OCI-LY7 (cell line): ENCODE results near the gene TMEM209. TPM values are rescaled to one million over a fixed set of nuclear protein-coding genes. Genes with fewer than 3 reads are reported as not detected.

Experiments used
- BruUV-seq: library from RNA; stranded (reverse); fragments of 400-500 nt; replicated peaks from 2 replicates; lab custom pipeline; 2021; lab: Mats Ljungman, UMichigan
- CTCF ChIA-PET: fragments of 300-600 bp; sonication (Branson Sonifier 250); formaldehyde crosslinking; loops from one replicate; lab custom pipeline; 2022; ENCODE audit warnings: antibody characterized with exemption; ENCODE audit not compliant: unreplicated experiment; lab: Charles Lee
- POLR2A ChIA-PET: fragments of 300-600 bp; sonication (Branson Sonifier 250); formaldehyde crosslinking; loops from one replicate; lab custom pipeline; 2022; ENCODE audit warnings: antibody characterized with exemption; lab: Charles Lee
- DNase-seq: peaks from one replicate; pipeline ENCODE4 v3.0.0-alpha.2; 2015; ENCODE audit warnings: low spot score
- H2AFZ ChIP-seq: fragments of 200-600 bp; sonication (generic), shearing (Covaris generic); 2 replicates; pipeline ENCODE4 v1.6.1; 2014; ENCODE audit warnings: mild to moderate bottlenecking, antibody characterized with exemption, low read length, moderate library complexity
- H3K27ac ChIP-seq: fragments of 200-600 bp; sonication (generic); 2 replicates; pipeline ENCODE4 v1.5.1; 2014; ENCODE audit warnings: mixed run types, low read depth, mild to moderate bottlenecking, moderate library complexity, low read length, inconsistent platforms; ENCODE audit not compliant: poor library complexity, severe bottlenecking
- H3K36me3 ChIP-seq: fragments of 200-600 bp; sonication (generic); 2 replicates; pipeline ENCODE4 v1.6.1; 2014; ENCODE audit warnings: mild to moderate bottlenecking, antibody characterized with exemption, low read length, moderate library complexity, mixed read lengths; ENCODE audit not compliant: insufficient read depth
- H3K4me1 ChIP-seq: fragments of 200-600 bp; sonication (generic); 2 replicates; pipeline ENCODE4 v1.5.1; 2014; ENCODE audit warnings: mild to moderate bottlenecking, low read length; ENCODE audit not compliant: insufficient read depth, poor library complexity, severe bottlenecking
- H3K4me2 ChIP-seq: fragments of 200-600 bp; sonication (generic); 2 replicates; pipeline ENCODE4 v1.6.1; 2014; ENCODE audit warnings: mild to moderate bottlenecking, low read length
- H3K4me3 ChIP-seq: fragments of 200-600 bp; sonication (generic); 2 replicates; pipeline ENCODE4 v1.5.1; 2014; ENCODE audit warnings: mild to moderate bottlenecking, low read depth, low read length; ENCODE audit not compliant: poor library complexity, severe bottlenecking
- H3K79me2 ChIP-seq: fragments of 200-600 bp; sonication (generic); 2 replicates; pipeline ENCODE4 v1.6.1; 2016; ENCODE audit warnings: low read depth, mild to moderate bottlenecking, low read length, moderate library complexity, mixed read lengths; ENCODE audit not compliant: insufficient read depth
- H3K9me2 ChIP-seq: fragments of 200-600 bp; sonication (generic); 2 replicates; pipeline ENCODE4 v1.6.1; 2016; ENCODE audit warnings: mild to moderate bottlenecking, low read length, mixed read lengths; ENCODE audit not compliant: insufficient read depth
- H3K9me3 ChIP-seq: fragments of 200-600 bp; sonication (generic); 2 replicates; pipeline ENCODE4 v1.6.1; 2014; ENCODE audit warnings: mild to moderate bottlenecking, mixed run types, low read length, mixed read lengths
- H4K20me1 ChIP-seq: fragments of 200-600 bp; sonication (generic); 2 replicates; pipeline ENCODE4 v1.6.1; 2014; ENCODE audit warnings: mild to moderate bottlenecking, antibody characterized with exemption, low read length, moderate library complexity, mixed read lengths; ENCODE audit not compliant: insufficient read depth
- EZH2phosphoT487 ChIP-seq: fragments of 200-600 bp; sonication (generic); IDR thresholded peaks from 2 replicates; pipeline ENCODE4 v1.6.1; 2018; ENCODE audit warnings: low read depth, borderline replicate concordance, mild to moderate bottlenecking, mixed run types, antibody characterized with exemption, low read length, moderate library complexity, mixed read lengths
- intact Hi-C: fragments of 100-400 bp; cut with micrococcal nuclease; formaldehyde crosslinking; loops from one replicate; pipeline ENCODE4 v1.10.0; 2022; ENCODE audit not compliant: unreplicated experiment
- total RNA-seq, 2 experiments: library from RNA; depleted of rRNA in 1 of 2; stranded (reverse); fragments of >200 nt in 1 of 2; shearing (Covaris generic) in 1 of 2; gene quantifications; 2 replicates each; pipeline ENCODE4 v1.2.3, GENCODE V29; 2014 to 2022
- TF ChIP-seq, protein P1 (sequence below): fragments of 200-600 bp; sonication (generic); conservative IDR thresholded peaks from 2 replicates; pipeline ENCODE4 v1.5.1; 2014; ENCODE audit warnings: mild to moderate bottlenecking, antibody characterized with exemption, low read length, moderate library complexity, mixed read lengths

The TMEM209 gene
- total RNA-seq, 2 experiments from 2014 or later, result 18.1 to 37.9 TPM

DNA sequence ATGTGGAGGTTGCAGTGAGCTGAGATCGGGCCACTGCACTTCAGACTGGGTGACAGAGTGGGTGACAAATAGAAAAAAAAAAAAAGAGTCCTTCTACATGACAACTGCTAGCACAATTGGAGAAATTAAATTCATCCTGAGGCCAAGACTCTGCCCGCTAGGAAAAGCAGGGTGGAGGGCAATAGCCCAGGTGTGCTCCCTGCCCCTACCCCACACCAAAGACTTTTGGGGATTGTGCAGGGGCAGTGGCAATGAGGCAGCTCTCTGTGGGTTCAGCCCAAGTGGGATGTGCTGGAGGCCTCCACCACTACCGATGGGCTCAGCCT is 61.3 kb downstream of the TMEM209 start:
- Histone ChIP-seq H3K36me3 (no peaks in the 10 kb centered on the region), H3K4me2 (no peak overlapping the region), H3K4me3 (no peak overlapping the region), H3K79me2 (no peaks in the 10 kb centered on the region), H3K27ac (no peak overlapping the region), H3K9me3 (no peaks in the 10 kb centered on the region), H4K20me1 (no peaks in the 10 kb centered on the region), H3K4me1 (peaks cover 6% of the 10 kb centered on the region), H3K9me2 (no peaks in the 10 kb centered on the region), H2AFZ (no peak overlapping the region)
- intact Hi-C loops, result no loop called here
- ChIA-PET POLR2A (interaction anchor here (0.5 to 0.6 kb wide), 2 partner anchors 46 to 490 kb away, joined by 3 to 4 read pairs; no protein-coding TSS in a partner anchor), CTCF (interaction anchor here (0.5 kb wide), 1 partner anchor 1404 kb away, joined by 3 read pairs; no protein-coding TSS in a partner anchor)
- BruUV-seq, result no TSS peak
- no peak for DNase-seq
- no peak for TF ChIP-seq EZH2phosphoT487
- TF ChIP-seq, protein P1, sequence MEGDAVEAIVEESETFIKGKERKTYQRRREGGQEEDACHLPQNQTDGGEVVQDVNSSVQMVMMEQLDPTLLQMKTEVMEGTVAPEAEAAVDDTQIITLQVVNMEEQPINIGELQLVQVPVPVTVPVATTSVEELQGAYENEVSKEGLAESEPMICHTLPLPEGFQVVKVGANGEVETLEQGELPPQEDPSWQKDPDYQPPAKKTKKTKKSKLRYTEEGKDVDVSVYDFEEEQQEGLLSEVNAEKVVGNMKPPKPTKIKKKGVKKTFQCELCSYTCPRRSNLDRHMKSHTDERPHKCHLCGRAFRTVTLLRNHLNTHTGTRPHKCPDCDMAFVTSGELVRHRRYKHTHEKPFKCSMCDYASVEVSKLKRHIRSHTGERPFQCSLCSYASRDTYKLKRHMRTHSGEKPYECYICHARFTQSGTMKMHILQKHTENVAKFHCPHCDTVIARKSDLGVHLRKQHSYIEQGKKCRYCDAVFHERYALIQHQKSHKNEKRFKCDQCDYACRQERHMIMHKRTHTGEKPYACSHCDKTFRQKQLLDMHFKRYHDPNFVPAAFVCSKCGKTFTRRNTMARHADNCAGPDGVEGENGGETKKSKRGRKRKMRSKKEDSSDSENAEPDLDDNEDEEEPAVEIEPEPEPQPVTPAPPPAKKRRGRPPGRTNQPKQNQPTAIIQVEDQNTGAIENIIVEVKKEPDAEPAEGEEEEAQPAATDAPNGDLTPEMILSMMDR, result no peak

DNA sequence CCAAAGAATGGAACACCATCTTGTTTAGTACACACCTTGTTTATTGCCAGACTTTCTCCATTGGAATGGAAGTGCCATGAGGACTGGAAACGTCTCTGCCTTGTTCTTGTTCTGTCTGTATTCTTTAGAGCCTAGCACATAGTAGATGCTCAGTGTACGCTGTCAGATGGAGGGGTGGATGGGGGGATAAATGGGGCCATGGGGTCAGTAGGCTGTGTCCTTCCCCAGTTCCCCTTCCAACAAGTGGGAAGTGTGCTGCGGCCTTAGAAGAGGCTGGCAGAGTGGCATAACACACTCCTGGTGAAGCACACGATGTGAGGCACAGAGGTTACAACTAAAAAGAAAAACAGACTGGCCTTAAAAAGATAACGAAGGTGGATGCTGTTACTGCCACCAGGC is 61.9 kb downstream of the TMEM209 start:
- no peak for DNase-seq
- ChIA-PET CTCF (no interaction called here), POLR2A (interaction anchor here (0.6 kb wide), 1 partner anchor 489 kb away, joined by 4 read pairs; no protein-coding TSS in a partner anchor)
- no TSS peak for BruUV-seq
- Histone ChIP-seq H3K36me3 (no peaks in the 10 kb centered on the region), H3K79me2 (no peaks in the 10 kb centered on the region), H3K9me2 (no peaks in the 10 kb centered on the region), H3K4me1 (no peaks in the 10 kb centered on the region), H4K20me1 (no peaks in the 10 kb centered on the region), H2AFZ (no peak overlapping the region), H3K27ac (no peak overlapping the region), H3K4me3 (no peak overlapping the region), H3K4me2 (no peak overlapping the region), H3K9me3 (no peaks in the 10 kb centered on the region)
- no peak for TF ChIP-seq EZH2phosphoT487
- TF ChIP-seq, protein P1, result no peak
- intact Hi-C loops, result no loop called here

DNA sequence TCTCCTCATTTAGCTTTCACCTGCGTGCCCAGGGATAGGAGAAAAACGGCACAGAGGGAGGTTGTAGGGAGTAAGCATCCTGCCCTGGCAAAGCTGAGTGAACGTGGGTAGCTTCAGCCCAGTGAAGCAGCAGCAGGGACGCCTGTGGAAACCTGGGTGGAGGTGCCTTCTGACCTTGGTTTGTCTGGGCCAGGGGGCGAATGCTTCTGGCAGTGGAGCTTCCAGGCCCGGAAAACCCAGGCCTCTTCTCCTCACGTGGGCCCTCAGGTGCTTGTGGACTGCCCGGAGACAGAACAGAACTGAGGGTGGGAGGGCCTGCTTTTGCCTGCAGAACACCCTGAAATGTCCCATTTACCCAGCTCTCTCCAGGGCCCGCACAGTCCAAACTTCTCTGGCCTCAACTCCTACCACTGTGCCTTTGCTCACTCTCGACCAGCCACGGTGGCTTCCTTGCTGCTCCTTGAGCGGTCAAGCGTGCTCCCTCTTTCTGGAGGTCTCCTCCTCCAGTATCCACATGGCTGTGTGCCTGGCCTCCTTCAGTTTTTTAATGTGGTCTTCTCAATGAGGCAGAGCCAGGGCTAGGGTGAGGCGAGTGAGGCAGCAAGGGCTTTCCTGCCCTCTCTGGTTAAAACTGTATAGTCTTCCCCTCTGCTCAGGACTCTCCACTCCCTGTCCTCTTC is 62.4 kb downstream of the TMEM209 start:
- no peaks in the 10 kb centered on the region for H3K79me2 ChIP-seq
- no peaks in the 10 kb centered on the region for H3K4me1 ChIP-seq
- no peak overlapping the region for H3K4me3 ChIP-seq
- CTCF ChIA-PET, result no interaction called here
- no TSS peak for BruUV-seq
- no peaks in the 10 kb centered on the region for H3K9me3 ChIP-seq
- intact Hi-C loops, result no loop called here
- POLR2A ChIA-PET, result interaction anchor here (1.0 to 1.2 kb wide), 2 partner anchors 8 to 21 kb away, joined by 3 read pairs; no protein-coding TSS in a partner anchor
- H3K4me2 ChIP-seq, result no peak overlapping the region
- no peak for DNase-seq
- TF ChIP-seq EZH2phosphoT487, result no peak
- TF ChIP-seq, protein P1, result no peak
- no peaks in the 10 kb centered on the region for H4K20me1 ChIP-seq
- H3K9me2 ChIP-seq, result no peaks in the 10 kb centered on the region
- no peak overlapping the region for H3K27ac ChIP-seq
- H2AFZ ChIP-seq, result no peak overlapping the region
- H3K36me3 ChIP-seq, result peaks cover 2% of the 10 kb centered on the region; the same call in 1 of the 2 replicates
